PC-3 (cell line): ENCODE measurements around the gene CACNA1C.

ENCODE experiments used
- EZH2 ChIP-seq: fragments of 300-600 bp; sonication (generic); IDR thresholded peaks from one replicate; pipeline ENCODE4 v1.6.1; 2017; ENCODE audit warnings: antibody characterized with exemption, mild to moderate bottlenecking, low read length; ENCODE audit not compliant: unreplicated experiment
- EZH2phosphoT487 ChIP-seq: fragments of 300-600 bp; sonication (generic); IDR thresholded peaks from 2 replicates; pipeline ENCODE4 v1.6.1; 2018; ENCODE audit warnings: mild to moderate bottlenecking, antibody characterized with exemption, low read length, borderline replicate concordance
- TF ChIP-seq, protein P1 (sequence below): fragments of 300-600 bp; sonication (generic); conservative IDR thresholded peaks from 2 replicates; pipeline ENCODE4 v1.5.1; 2017; ENCODE audit warnings: antibody characterized with exemption, low read depth, mild to moderate bottlenecking, low read length

DNA sequence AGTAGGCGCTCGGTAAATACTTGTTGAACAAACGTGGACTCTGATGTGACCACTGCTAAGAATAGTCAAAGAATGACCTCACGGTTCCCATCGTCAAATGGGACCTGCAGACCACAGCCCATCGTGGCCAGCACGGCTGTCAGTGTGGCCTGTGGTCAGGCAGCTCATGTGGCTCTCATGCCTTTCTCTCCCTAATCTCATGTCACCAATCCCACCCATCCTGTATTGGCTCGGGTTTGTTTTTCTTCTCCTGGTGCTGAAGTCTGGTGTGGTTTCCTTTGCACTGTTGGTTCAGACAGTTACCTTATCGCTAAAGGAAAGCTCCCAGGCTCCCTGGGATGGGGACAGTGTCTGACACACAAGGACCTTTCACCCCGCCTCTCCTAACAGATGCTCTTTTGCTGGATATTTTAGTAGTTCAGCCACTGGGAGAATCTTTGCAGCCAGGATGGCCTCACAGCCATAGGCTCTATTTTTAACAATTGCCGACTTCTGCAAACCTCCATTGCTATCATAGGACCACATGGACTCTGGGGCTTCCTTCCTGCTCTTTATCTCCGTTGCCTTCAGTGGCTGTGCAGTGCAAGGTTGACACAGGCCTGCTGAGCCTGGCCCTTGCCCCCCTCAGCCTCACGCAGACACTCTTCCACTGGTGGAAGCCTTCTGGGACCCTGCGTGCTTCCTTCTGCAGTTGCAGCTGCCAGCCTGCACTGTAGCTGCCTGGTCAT is 448.8 kb downstream of the CACNA1C start:
- TF ChIP-seq EZH2 (no peak), EZH2phosphoT487 (no peak)
- TF ChIP-seq, protein P1, sequence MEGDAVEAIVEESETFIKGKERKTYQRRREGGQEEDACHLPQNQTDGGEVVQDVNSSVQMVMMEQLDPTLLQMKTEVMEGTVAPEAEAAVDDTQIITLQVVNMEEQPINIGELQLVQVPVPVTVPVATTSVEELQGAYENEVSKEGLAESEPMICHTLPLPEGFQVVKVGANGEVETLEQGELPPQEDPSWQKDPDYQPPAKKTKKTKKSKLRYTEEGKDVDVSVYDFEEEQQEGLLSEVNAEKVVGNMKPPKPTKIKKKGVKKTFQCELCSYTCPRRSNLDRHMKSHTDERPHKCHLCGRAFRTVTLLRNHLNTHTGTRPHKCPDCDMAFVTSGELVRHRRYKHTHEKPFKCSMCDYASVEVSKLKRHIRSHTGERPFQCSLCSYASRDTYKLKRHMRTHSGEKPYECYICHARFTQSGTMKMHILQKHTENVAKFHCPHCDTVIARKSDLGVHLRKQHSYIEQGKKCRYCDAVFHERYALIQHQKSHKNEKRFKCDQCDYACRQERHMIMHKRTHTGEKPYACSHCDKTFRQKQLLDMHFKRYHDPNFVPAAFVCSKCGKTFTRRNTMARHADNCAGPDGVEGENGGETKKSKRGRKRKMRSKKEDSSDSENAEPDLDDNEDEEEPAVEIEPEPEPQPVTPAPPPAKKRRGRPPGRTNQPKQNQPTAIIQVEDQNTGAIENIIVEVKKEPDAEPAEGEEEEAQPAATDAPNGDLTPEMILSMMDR, result no peak
